HG02610 (cell line): ENCODE data around the gene TSR3.

Experiments used
- ATAC-seq: cut with Tn5 transposase; IDR thresholded peaks from one replicate; pipeline ENCODE4 v1.9.1; 2021; ENCODE audit warnings: mild to moderate bottlenecking, moderate library complexity; ENCODE audit not compliant: unreplicated experiment

Gene TSR3

GRCh38 chr16:1326391-1326790 is 25.3 kb downstream of the TSR3 start:
- no peak for ATAC-seq

- no peak for ATAC-seq
Observed at GRCh38 chr16:1325673-1326371, 25.9 kb downstream of the TSR3 start.

- ATAC-seq = no peak
Observed at GRCh38 chr16:1325261-1325660, 26.4 kb downstream of the TSR3 start.

- ATAC-seq = no peak
Observed at GRCh38 chr16:1324286-1324826, 27.3 kb downstream of the TSR3 start.

- ATAC-seq = no peak
Observed at GRCh38 chr16:1323296-1324239, 28.1 kb downstream of the TSR3 start.

- ATAC-seq = no peak
Observed at GRCh38 chr16:1322407-1322806, 29.3 kb downstream of the TSR3 start.

GRCh38 chr16:1320658-1321240 is 30.9 kb downstream of the TSR3 start:
- no peak for ATAC-seq

GRCh38 chr16:1320097-1320496 is 31.6 kb downstream of the TSR3 start:
- no peak for ATAC-seq

- no peak for ATAC-seq
Observed at GRCh38 chr16:1319041-1319440, 32.6 kb downstream of the TSR3 start.

GRCh38 chr16:1318268-1318545 is 33.5 kb downstream of the TSR3 start:
- no peak for ATAC-seq

- no peak for ATAC-seq
Observed at GRCh38 chr16:1317479-1318267, 34.0 kb downstream of the TSR3 start.

- ATAC-seq = no peak
Observed at GRCh38 chr16:1316033-1316405, 35.7 kb downstream of the TSR3 start.

- no peak for ATAC-seq
Observed at GRCh38 chr16:1315081-1316032, 36.3 kb downstream of the TSR3 start.

- ATAC-seq = no peak
Observed at GRCh38 chr16:1314399-1315068, 37.1 kb downstream of the TSR3 start.

- ATAC-seq = no peak
Observed at GRCh38 chr16:1313721-1314369, 37.8 kb downstream of the TSR3 start.

- ATAC-seq = no peak
Observed at GRCh38 chr16:1312903-1313302, 38.8 kb downstream of the TSR3 start.

- no peak for ATAC-seq
Observed at GRCh38 chr16:1312467-1312816, 39.2 kb downstream of the TSR3 start.

- ATAC-seq = no peak
Observed at GRCh38 chr16:1311738-1312466, 39.8 kb downstream of the TSR3 start.
